GM12878 (cell line): ENCODE data around the gene LYG1. TPM values are rescaled to one million over a fixed set of nuclear protein-coding genes. Genes with fewer than 3 reads are reported as not detected.
A peak's percentile ranks its signal among the peaks of the same experiment; 100 is the strongest.

ENCODE experiments used
- ASH2L ChIP-seq: fragments of 300-600, 200-600 bp; sonication (generic); IDR thresholded peaks from 2 replicates; pipeline ENCODE4 v1.6.1; 2017; ENCODE audit warnings: low read depth, mild to moderate bottlenecking, borderline replicate concordance
- BACH1 ChIP-seq: fragments of 450-650 bp; IDR thresholded peaks from 2 replicates; pipeline ENCODE4 v1.6.1; 2017; ENCODE audit warnings: mild to moderate bottlenecking, borderline replicate concordance
- BHLHE40 ChIP-seq, 2 experiments: fragments of 450-650 bp in 1 of 2; IDR thresholded peaks; 2 replicates each; pipeline ENCODE4 v1.6.1; 2011 to 2017; ENCODE audit warnings: low read depth in 2 of 2, borderline replicate concordance in 1 of 2, improper control_type of control experiment in 1 of 2, low read length in 1 of 2, mild to moderate bottlenecking in 1 of 2
- IRF4 ChIP-seq: IDR thresholded peaks from 2 replicates; pipeline ENCODE4 v1.6.1; 2011; ENCODE audit warnings: low read depth, low read length
- MYB ChIP-seq: fragments of 150-350 bp; IDR thresholded peaks from 2 replicates; pipeline ENCODE4 v1.6.1; 2014; ENCODE audit warnings: mild to moderate bottlenecking, low read depth, low read length, borderline replicate concordance
- POU2F2 ChIP-seq: IDR thresholded peaks from 3 replicates; pipeline ENCODE4 v1.6.1; 2011; ENCODE audit warnings: low read depth, mild to moderate bottlenecking, low read length, borderline replicate concordance
- RCOR1 ChIP-seq: conservative IDR thresholded peaks from 2 replicates; pipeline ENCODE4 v1.6.1; 2012; ENCODE audit warnings: low read depth, low read length, improper control_type of control experiment
- RUNX3 ChIP-seq: IDR thresholded peaks from 2 replicates; pipeline ENCODE4 v1.6.1; 2012; ENCODE audit warnings: low read length, inconsistent platforms
- SP1 ChIP-seq: IDR thresholded peaks from one replicate; pipeline ENCODE4 v1.6.1; 2011; ENCODE audit warnings: low read depth, low read length
- SPI1 ChIP-seq: IDR thresholded peaks from 2 replicates; pipeline ENCODE4 v1.6.1; 2011; ENCODE audit warnings: low read depth, mild to moderate bottlenecking, low read length, moderate library complexity, borderline replicate concordance; ENCODE audit not compliant: insufficient read depth
- SREBF1 ChIP-seq: IDR thresholded peaks from 2 replicates; pipeline ENCODE4 v1.6.1; 2012; ENCODE audit warnings: mild to moderate bottlenecking, low read length
- polyA plus RNA-seq, 11 experiments: library from polyadenylated mRNA; depleted of rRNA in 4 of 11; unstranded in 6 of 11; stranded (reverse) in 5 of 11; fragments of >200 nt; fragmentation: Nextera tagmentation in 4 of 11; fragmentation: Illumina TruSeq in 1 of 11; extraction: Ambion mirVana in 4 of 11; extraction: Trizol in 1 of 11; gene quantifications; 1 replicate in 1 of 11; 2 replicates in 10 of 11; pipeline versions ENCODE4 v1.2.1 to v1.2.3, GENCODE V29; 2011 to 2016; ENCODE audit warnings: inconsistent platforms in 2 of 11, missing spikeins in 2 of 11, low read depth in 1 of 11
- total RNA-seq, 4 experiments: library from RNA; depleted of rRNA in 3 of 4; stranded (reverse); fragments of >200 nt in 3 of 4; fragmentation: Illumina TruSeq in 1 of 4; extraction: Trizol in 1 of 4; gene quantifications; 2 replicates each; pipeline versions ENCODE4 v1.2.1 to v1.2.3, GENCODE V29; 2013 to 2021
- TF ChIP-seq, protein P1 (sequence below): fragments of 450-650 bp; IDR thresholded peaks from 2 replicates; pipeline ENCODE4 v1.6.1; 2017; ENCODE audit warnings: mild to moderate bottlenecking, low read depth, inconsistent platforms; ENCODE audit not compliant: poor library complexity, severe bottlenecking
- TF ChIP-seq, protein P2 (sequence below): fragments of 450-650 bp; formaldehyde crosslinking; IDR thresholded peaks from 2 replicates; pipeline ENCODE4 v1.5.0; 2022; ENCODE audit warnings: mild to moderate bottlenecking, missing genetic modification characterization
- TF ChIP-seq, protein P3 (sequence below): IDR thresholded peaks from 2 replicates; pipeline ENCODE4 v1.6.1; 2012; ENCODE audit warnings: low read depth, low read length, improper control_type of control experiment
- TF ChIP-seq, protein P4 (sequence below): fragments of 450-650 bp; IDR thresholded peaks from 2 replicates; pipeline ENCODE4 v1.6.1; 2017; ENCODE audit warnings: mild to moderate bottlenecking

The LYG1 gene
- total and polyA plus RNA-seq, 10 of the 15 experiments (the other 5 are each of a cell fraction or from before 2014, with no cell fraction given) = 0.27 to 1.3 (median 0.79) TPM; not detected in 1

DNA sequence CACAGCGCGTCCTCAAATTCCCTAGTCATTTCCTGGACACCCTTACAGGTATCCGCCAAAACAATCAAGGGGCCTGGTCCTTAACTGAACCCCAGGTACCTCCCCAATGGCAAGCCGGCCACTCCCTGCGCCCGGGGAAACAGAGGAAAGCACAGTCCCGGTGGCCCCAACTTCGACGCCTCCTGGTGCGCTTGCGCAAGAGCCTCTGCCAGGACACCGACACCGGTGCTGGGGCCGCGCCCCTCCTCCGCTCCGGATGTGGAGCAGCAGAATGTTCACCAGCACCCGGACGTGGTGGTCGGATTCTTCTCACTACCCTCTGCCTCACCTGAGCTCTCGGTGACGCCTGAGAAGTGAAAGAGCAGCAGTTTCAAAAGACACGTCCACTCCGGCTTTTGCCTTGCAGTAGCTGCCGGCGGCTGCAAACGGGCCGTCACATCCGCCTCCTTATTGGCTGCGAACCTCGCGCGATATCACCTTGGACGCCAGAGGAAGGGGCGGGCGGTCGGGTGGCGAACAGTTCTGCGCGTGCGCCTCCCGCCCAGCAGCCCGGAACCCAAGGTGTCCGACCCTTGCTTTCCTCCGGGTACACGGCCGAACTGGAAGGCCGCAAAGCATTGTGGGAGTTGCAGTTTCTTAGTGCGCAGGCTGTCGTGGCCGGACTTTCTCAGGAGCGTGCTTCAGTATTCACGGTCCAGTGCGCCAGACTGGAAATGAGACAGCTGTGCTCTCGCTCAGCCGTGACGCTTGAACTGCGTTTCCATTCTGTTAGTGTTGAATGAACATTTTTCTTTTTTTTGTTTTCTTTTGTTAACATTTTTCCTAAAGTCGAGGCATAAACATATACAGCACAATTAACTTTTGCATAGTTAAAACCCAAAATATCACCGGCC is 35.2 kb upstream of the LYG1 start, which contains the start of gene TXNDC9 (continued):
- TF ChIP-seq, protein P1, sequence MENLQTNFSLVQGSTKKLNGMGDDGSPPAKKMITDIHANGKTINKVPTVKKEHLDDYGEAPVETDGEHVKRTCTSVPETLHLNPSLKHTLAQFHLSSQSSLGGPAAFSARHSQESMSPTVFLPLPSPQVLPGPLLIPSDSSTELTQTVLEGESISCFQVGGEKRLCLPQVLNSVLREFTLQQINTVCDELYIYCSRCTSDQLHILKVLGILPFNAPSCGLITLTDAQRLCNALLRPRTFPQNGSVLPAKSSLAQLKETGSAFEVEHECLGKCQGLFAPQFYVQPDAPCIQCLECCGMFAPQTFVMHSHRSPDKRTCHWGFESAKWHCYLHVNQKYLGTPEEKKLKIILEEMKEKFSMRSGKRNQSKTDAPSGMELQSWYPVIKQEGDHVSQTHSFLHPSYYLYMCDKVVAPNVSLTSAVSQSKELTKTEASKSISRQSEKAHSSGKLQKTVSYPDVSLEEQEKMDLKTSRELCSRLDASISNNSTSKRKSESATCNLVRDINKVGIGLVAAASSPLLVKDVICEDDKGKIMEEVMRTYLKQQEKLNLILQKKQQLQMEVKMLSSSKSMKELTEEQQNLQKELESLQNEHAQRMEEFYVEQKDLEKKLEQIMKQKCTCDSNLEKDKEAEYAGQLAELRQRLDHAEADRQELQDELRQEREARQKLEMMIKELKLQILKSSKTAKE = peak; percentile 84
- peak; percentile 97; the same call in 1 of the 2 replicates for TF ChIP-seq ASH2L
- TF ChIP-seq SP1 = peak; percentile 85
- TF ChIP-seq, protein P2, sequence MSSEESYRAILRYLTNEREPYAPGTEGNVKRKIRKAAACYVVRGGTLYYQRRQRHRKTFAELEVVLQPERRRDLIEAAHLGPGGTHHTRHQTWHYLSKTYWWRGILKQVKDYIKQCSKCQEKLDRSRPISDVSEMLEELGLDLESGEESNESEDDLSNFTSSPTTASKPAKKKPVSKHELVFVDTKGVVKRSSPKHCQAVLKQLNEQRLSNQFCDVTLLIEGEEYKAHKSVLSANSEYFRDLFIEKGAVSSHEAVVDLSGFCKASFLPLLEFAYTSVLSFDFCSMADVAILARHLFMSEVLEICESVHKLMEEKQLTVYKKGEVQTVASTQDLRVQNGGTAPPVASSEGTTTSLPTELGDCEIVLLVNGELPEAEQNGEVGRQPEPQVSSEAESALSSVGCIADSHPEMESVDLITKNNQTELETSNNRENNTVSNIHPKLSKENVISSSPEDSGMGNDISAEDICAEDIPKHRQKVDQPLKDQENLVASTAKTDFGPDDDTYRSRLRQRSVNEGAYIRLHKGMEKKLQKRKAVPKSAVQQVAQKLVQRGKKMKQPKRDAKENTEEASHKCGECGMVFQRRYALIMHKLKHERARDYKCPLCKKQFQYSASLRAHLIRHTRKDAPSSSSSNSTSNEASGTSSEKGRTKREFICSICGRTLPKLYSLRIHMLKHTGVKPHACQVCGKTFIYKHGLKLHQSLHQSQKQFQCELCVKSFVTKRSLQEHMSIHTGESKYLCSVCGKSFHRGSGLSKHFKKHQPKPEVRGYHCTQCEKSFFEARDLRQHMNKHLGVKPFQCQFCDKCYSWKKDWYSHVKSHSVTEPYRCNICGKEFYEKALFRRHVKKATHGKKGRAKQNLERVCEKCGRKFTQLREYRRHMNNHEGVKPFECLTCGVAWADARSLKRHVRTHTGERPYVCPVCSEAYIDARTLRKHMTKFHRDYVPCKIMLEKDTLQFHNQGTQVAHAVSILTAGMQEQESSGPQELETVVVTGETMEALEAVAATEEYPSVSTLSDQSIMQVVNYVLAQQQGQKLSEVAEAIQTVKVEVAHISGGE (CRISPR knock-in tag) = peak; percentile 90
- TF ChIP-seq BACH1 = 0 out of 2 replicates have a peak, but pooled peaks have one; percentile 19
- TF ChIP-seq MYB = peak; percentile 72; the same call in 1 of the 2 replicates
- TF ChIP-seq RCOR1 = 0 out of 2 replicates have a peak, but pooled peaks have one; percentile 51
- peak; percentile 46; the same call in 1 of the 3 replicates for TF ChIP-seq POU2F2
- TF ChIP-seq IRF4 = peak; percentile 53; the same call in 1 of the 2 replicates
- TF ChIP-seq, protein P3, sequence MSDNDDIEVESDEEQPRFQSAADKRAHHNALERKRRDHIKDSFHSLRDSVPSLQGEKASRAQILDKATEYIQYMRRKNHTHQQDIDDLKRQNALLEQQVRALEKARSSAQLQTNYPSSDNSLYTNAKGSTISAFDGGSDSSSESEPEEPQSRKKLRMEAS = no peak; the same call in 1 of the 2 replicates
- TF ChIP-seq, protein P4, sequence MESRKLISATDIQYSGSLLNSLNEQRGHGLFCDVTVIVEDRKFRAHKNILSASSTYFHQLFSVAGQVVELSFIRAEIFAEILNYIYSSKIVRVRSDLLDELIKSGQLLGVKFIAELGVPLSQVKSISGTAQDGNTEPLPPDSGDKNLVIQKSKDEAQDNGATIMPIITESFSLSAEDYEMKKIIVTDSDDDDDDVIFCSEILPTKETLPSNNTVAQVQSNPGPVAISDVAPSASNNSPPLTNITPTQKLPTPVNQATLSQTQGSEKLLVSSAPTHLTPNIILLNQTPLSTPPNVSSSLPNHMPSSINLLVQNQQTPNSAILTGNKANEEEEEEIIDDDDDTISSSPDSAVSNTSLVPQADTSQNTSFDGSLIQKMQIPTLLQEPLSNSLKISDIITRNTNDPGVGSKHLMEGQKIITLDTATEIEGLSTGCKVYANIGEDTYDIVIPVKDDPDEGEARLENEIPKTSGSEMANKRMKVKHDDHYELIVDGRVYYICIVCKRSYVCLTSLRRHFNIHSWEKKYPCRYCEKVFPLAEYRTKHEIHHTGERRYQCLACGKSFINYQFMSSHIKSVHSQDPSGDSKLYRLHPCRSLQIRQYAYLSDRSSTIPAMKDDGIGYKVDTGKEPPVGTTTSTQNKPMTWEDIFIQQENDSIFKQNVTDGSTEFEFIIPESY = no peak
- TF ChIP-seq SPI1 = no peak
- peak; percentile 77; the same call in 1 of the 2 replicates for TF ChIP-seq RUNX3
- TF ChIP-seq SREBF1 = peak; percentile 92
- TF ChIP-seq BHLHE40 (IDR thresholded peaks at IDR 0.05; ENCODE audit: borderline replicate concordance in 1 of 2, low read depth in 2 of 2, low read length in 1 of 2) = peak; percentile 85 to 88
